H9 (cell line): ENCODE measurements around the gene ZYG11A. TPM values are rescaled to one million over a fixed set of nuclear protein-coding genes. Genes with fewer than 3 reads are reported as not detected.

Experiments used
- DNase-seq: peaks from one replicate; pipeline ENCODE4 v3.0.0-alpha.2; 2017
- H2AFZ ChIP-seq: one replicate; pipeline ENCODE4 v1.6.1; 2013; ENCODE audit warnings: mild to moderate bottlenecking, low read length, control low read depth, moderate library complexity
- H2AK5ac ChIP-seq: 2 replicates; pipeline ENCODE4 v1.6.1; 2013; ENCODE audit warnings: low read length, control low read depth, mixed read lengths; ENCODE audit not compliant: insufficient read length
- H2BK120ac ChIP-seq: one replicate; pipeline ENCODE4 v1.6.1; 2013; ENCODE audit warnings: low read depth, mild to moderate bottlenecking, low read length, control low read depth, inconsistent platforms; ENCODE audit not compliant: poor library complexity, severe bottlenecking
- H2BK12ac ChIP-seq: 2 replicates; pipeline ENCODE4 v1.6.1; 2013; ENCODE audit warnings: low read length, control low read depth, mixed read lengths, low read depth; ENCODE audit not compliant: insufficient read length
- H2BK15ac ChIP-seq: 2 replicates; pipeline ENCODE4 v1.6.1; 2013; ENCODE audit warnings: low read depth, low read length, control low read depth
- H2BK20ac ChIP-seq: one replicate; pipeline ENCODE4 v1.6.1; 2013; ENCODE audit warnings: low read depth, mild to moderate bottlenecking, low read length, control low read depth, inconsistent platforms; ENCODE audit not compliant: poor library complexity, severe bottlenecking
- H2BK5ac ChIP-seq: 2 replicates; pipeline ENCODE4 v1.6.1; 2013; ENCODE audit warnings: low read length, control low read depth, mixed read lengths; ENCODE audit not compliant: insufficient read length
- H3K14ac ChIP-seq: 2 replicates; pipeline ENCODE4 v1.6.1; 2013; ENCODE audit warnings: low read length, control low read depth; ENCODE audit not compliant: insufficient read depth
- H3K18ac ChIP-seq: 2 replicates; pipeline ENCODE4 v1.6.1; 2013; ENCODE audit warnings: low read depth, mild to moderate bottlenecking, mixed read lengths, low read length, control low read depth; ENCODE audit not compliant: insufficient read length
- H3K23ac ChIP-seq: 2 replicates; pipeline ENCODE4 v1.6.1; 2013; ENCODE audit warnings: low read length, control low read depth, mixed read lengths, low read depth; ENCODE audit not compliant: insufficient read length
- H3K23me2 ChIP-seq: 2 replicates; pipeline ENCODE4 v1.6.1; 2013; ENCODE audit warnings: low read depth, mild to moderate bottlenecking, mixed read lengths, low read length, control low read depth; ENCODE audit not compliant: insufficient read length, poor library complexity, severe bottlenecking
- H3K27ac ChIP-seq: 2 replicates; pipeline ENCODE4 v1.5.1; 2013; ENCODE audit warnings: low read length, control low read depth, mixed read lengths, low read depth; ENCODE audit not compliant: insufficient read length
- H3K27me3 ChIP-seq: 2 replicates; pipeline ENCODE4 v1.6.1; 2013; ENCODE audit warnings: low read length, control low read depth, inconsistent platforms; ENCODE audit not compliant: insufficient read depth
- H3K4ac ChIP-seq: 2 replicates; pipeline ENCODE4 v1.6.1; 2013; ENCODE audit warnings: low read depth, mild to moderate bottlenecking, control low read depth, inconsistent platforms, low read length, moderate library complexity
- H3K4me1 ChIP-seq: 2 replicates; pipeline ENCODE4 v1.6.1; 2013; ENCODE audit warnings: low read length, control low read depth, inconsistent platforms; ENCODE audit not compliant: insufficient read depth
- H3K4me2 ChIP-seq: 2 replicates; pipeline ENCODE4 v1.6.1; 2013; ENCODE audit warnings: low read length, control low read depth, mixed read lengths; ENCODE audit not compliant: insufficient read length, insufficient read depth
- H3K56ac ChIP-seq: 2 replicates; pipeline ENCODE4 v1.6.1; 2013; ENCODE audit warnings: low read depth, mild to moderate bottlenecking, mixed read lengths, low read length, control low read depth; ENCODE audit not compliant: insufficient read length
- H3K79me1 ChIP-seq: 2 replicates; pipeline ENCODE4 v1.6.1; 2013; ENCODE audit warnings: low read depth, mild to moderate bottlenecking, moderate library complexity, low read length, control low read depth, inconsistent platforms; ENCODE audit not compliant: insufficient read depth, poor library complexity, severe bottlenecking
- H3K79me2 ChIP-seq: 2 replicates; pipeline ENCODE4 v1.6.1; 2013; ENCODE audit warnings: low read length, control low read depth, inconsistent platforms; ENCODE audit not compliant: insufficient read depth
- H3K9ac ChIP-seq: 2 replicates; pipeline ENCODE4 v1.6.1; 2013; ENCODE audit warnings: low read length, control low read depth, mixed read lengths; ENCODE audit not compliant: insufficient read length; ENCODE audit errors: extremely low read depth
- H3K9me3 ChIP-seq: one replicate; pipeline ENCODE4 v1.6.1; 2013; ENCODE audit warnings: low read depth, low read length, inconsistent platforms; ENCODE audit not compliant: control insufficient read depth
- H3T11ph ChIP-seq: one replicate; pipeline ENCODE4 v1.6.1; 2013; ENCODE audit warnings: mild to moderate bottlenecking, low read length, control low read depth, inconsistent platforms
- H4K20me1 ChIP-seq: one replicate; pipeline ENCODE4 v1.6.1; 2013; ENCODE audit not compliant: control insufficient read depth, insufficient read length, insufficient read depth
- H4K5ac ChIP-seq: 2 replicates; pipeline ENCODE4 v1.6.1; 2013; ENCODE audit warnings: low read depth, mild to moderate bottlenecking, mixed read lengths, low read length, control low read depth; ENCODE audit not compliant: insufficient read length
- H4K8ac ChIP-seq: replicated peaks from 2 replicates; pipeline ENCODE4 v1.6.1; 2013; ENCODE audit warnings: low read length, control low read depth, mixed read lengths, low read depth; ENCODE audit not compliant: insufficient read length
- H4K91ac ChIP-seq: 2 replicates; pipeline ENCODE4 v1.6.1; 2013; ENCODE audit warnings: low read depth, mild to moderate bottlenecking, moderate library complexity, mixed read lengths, low read length, control low read depth; ENCODE audit not compliant: insufficient read length
- H3K27ac Mint-ChIP-seq, 3 experiments: 2 replicates in 2 of 3; 3 replicates in 1 of 3; pipeline ENCODE4 v1.8.0; 2020 to 2021; ENCODE audit warnings: mixed read lengths in 3 of 3, mild to moderate bottlenecking in 1 of 3, moderate library complexity in 1 of 3
- H3K27me3 Mint-ChIP-seq: 2 replicates; pipeline ENCODE4 v1.8.0; 2021; ENCODE audit warnings: low read depth, mild to moderate bottlenecking, moderate library complexity, mixed read lengths
- H3K36me3 Mint-ChIP-seq, 3 experiments: 2 replicates in 2 of 3; 3 replicates in 1 of 3; pipeline ENCODE4 v1.8.0; 2020 to 2021; ENCODE audit warnings: low read depth in 3 of 3, mixed read lengths in 3 of 3; ENCODE audit not compliant: insufficient read depth in 1 of 3
- H3K4me1 Mint-ChIP-seq, 2 experiments: 2 replicates each; pipeline ENCODE4 v1.8.0; 2020; ENCODE audit warnings: mixed read lengths in 2 of 2
- H3K4me3 Mint-ChIP-seq, 2 experiments: 2 replicates in 1 of 2; 3 replicates in 1 of 2; pipeline ENCODE4 v1.8.0; 2020 to 2021; ENCODE audit warnings: mild to moderate bottlenecking in 2 of 2, mixed read lengths in 2 of 2, moderate library complexity in 1 of 2
- H3K9me3 Mint-ChIP-seq, 2 experiments: 2 replicates in 1 of 2; 3 replicates in 1 of 2; pipeline ENCODE4 v1.8.0; 2020; ENCODE audit warnings: mild to moderate bottlenecking in 2 of 2, mixed read lengths in 2 of 2, moderate library complexity in 1 of 2
- WGBS: extraction: QIAGEN DNeasy Blood & Tissue Kit; methylation state at CpG from one replicate; pipeline ENCODE4 v1.1.7; 2013; ENCODE audit warnings: missing lambda C conversion rate, low lambda C conversion rate, mixed read lengths; ENCODE audit not compliant: insufficient read length; ENCODE audit errors: extremely low coverage; 5-methylcytosine and 5-hydroxymethylcytosine counted together
- total RNA-seq: library from RNA; stranded (reverse); gene quantifications from 2 replicates; pipeline ENCODE4 v1.2.1, GENCODE V29; 2021
- TF ChIP-seq, protein P1 (sequence below): fragments of 200-600 bp; sonication (generic); conservative IDR thresholded peaks from 3 replicates; pipeline ENCODE4 v1.8.0; 2021; ENCODE audit warnings: antibody characterized with exemption, mild to moderate bottlenecking

The ZYG11A gene
- total RNA-seq, 1 experiment from 2014 or later: 2.1 TPM

DNA sequence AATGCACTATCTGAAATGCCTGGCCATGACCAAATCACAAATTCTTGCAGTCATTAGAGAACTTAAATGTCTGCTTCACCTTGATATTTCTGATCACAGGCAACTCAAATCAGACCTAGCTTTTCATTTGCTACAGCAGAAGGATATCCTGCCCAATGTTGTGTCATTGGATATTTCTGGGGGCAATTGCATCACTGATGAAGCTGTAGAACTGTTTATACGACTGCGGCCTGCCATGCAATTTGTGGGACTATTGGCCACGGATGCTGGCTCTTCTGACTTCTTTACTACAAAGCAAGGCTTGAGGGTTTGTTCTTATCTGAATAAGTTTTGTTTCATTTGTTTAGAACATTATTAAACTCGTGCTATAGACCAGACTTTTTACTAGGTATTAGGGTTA lies 14.9 kb downstream of the ZYG11A start:
- Histone ChIP-seq H3K9me3 (no peaks in the 10 kb centered on the region), H4K20me1 (no peaks in the 10 kb centered on the region), H3K56ac (no peak overlapping the region), H2BK5ac (no peak overlapping the region), H2BK120ac (no peak overlapping the region), H3K27ac (no peak overlapping the region), H3K4me1 (no peaks in the 10 kb centered on the region; the same call in 1 of the 2 replicates), H3K4ac (no peak overlapping the region), H3K18ac (no peak overlapping the region), H3K27me3 (no peaks in the 10 kb centered on the region), H2BK12ac (no peak overlapping the region), H4K91ac (no peak overlapping the region), H4K8ac (no peak overlapping the region), H2BK20ac (no peak overlapping the region), H4K5ac (no peak overlapping the region), H3K79me1 (no peaks in the 10 kb centered on the region), H3K23me2 (no peaks in the 10 kb centered on the region), H3K23ac (no peak overlapping the region), H3K4me2 (no peak overlapping the region), H2BK15ac (no peak overlapping the region), H3K9ac (no peak overlapping the region), H3T11ph (no peak overlapping the region), H2AFZ (no peak overlapping the region), H2AK5ac (no peak overlapping the region), H3K14ac (no peak overlapping the region), H3K79me2 (no peaks in the 10 kb centered on the region)
- no peaks in the 10 kb centered on the region; a peak in 1 of 7 replicates for H3K36me3 Mint-ChIP-seq
- H3K27me3 Mint-ChIP-seq: no peaks in the 10 kb centered on the region
- DNase-seq: no peak
- H3K27ac Mint-ChIP-seq: 0 out of 7 replicates have a peak overlapping the region, but pooled peaks of 1 of the 3 experiments have one; percentile 7
- no peaks in the 10 kb centered on the region for H3K9me3 Mint-ChIP-seq
- TF ChIP-seq, protein P1, sequence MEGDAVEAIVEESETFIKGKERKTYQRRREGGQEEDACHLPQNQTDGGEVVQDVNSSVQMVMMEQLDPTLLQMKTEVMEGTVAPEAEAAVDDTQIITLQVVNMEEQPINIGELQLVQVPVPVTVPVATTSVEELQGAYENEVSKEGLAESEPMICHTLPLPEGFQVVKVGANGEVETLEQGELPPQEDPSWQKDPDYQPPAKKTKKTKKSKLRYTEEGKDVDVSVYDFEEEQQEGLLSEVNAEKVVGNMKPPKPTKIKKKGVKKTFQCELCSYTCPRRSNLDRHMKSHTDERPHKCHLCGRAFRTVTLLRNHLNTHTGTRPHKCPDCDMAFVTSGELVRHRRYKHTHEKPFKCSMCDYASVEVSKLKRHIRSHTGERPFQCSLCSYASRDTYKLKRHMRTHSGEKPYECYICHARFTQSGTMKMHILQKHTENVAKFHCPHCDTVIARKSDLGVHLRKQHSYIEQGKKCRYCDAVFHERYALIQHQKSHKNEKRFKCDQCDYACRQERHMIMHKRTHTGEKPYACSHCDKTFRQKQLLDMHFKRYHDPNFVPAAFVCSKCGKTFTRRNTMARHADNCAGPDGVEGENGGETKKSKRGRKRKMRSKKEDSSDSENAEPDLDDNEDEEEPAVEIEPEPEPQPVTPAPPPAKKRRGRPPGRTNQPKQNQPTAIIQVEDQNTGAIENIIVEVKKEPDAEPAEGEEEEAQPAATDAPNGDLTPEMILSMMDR: no peak
- H3K4me1 Mint-ChIP-seq: peaks cover 2% of the 10 kb centered on the region in 2 experiments; a peak in 3 of 4 replicates
- no CpG with 5 or more reads among the region's 4 CpGs for WGBS
- no peak overlapping the region for H3K4me3 Mint-ChIP-seq
